HepG2 (cell line): ENCODE measurements around the gene SMOC1. TPM values are rescaled to one million over a fixed set of nuclear protein-coding genes. Genes with fewer than 3 reads are reported as not detected.

Experiments
- CREB1 ChIP-seq, 2 experiments: fragments of 450-650 bp in 1 of 2; IDR thresholded peaks; 2 replicates each; pipeline ENCODE4 v1.6.1; 2016 to 2017; ENCODE audit warnings: control low read depth in 1 of 2, mild to moderate bottlenecking in 1 of 2, missing compliant biosample characterization in 1 of 2, missing genetic modification characterization in 1 of 2
- DNMT1 ChIP-seq: sonication (generic); formaldehyde crosslinking; IDR thresholded peaks from 2 replicates; pipeline ENCODE4 v1.5.1; 2020; ENCODE audit warnings: mild to moderate bottlenecking, missing genetic modification reagents
- HDAC1 ChIP-seq: sonication (generic); formaldehyde crosslinking; IDR thresholded peaks from 2 replicates; pipeline ENCODE4 v1.5.1; 2020; ENCODE audit warnings: mild to moderate bottlenecking, missing genetic modification reagents
- JUNB ChIP-seq: sonication (generic); formaldehyde crosslinking; IDR thresholded peaks from 2 replicates; pipeline ENCODE4 v1.8.0; 2022; ENCODE audit warnings: missing genetic modification reagents, mild to moderate bottlenecking, borderline replicate concordance
- MTA1 ChIP-seq: sonication (generic); formaldehyde crosslinking; IDR thresholded peaks from 2 replicates; pipeline ENCODE4 v1.4.0; 2020; ENCODE audit warnings: missing genetic modification reagents, mild to moderate bottlenecking, borderline replicate concordance
- PAX8 ChIP-seq: sonication (generic); formaldehyde crosslinking; IDR thresholded peaks from 2 replicates; pipeline ENCODE4 v1.8.0; 2022; ENCODE audit warnings: mild to moderate bottlenecking, missing genetic modification reagents, borderline replicate concordance
- SPEN ChIP-seq: sonication (generic); formaldehyde crosslinking; IDR thresholded peaks from 2 replicates; pipeline ENCODE4 v1.5.1; 2020; ENCODE audit warnings: low read depth, mild to moderate bottlenecking, missing genetic modification reagents
- ZFP1 ChIP-seq: IDR thresholded peaks from 2 replicates; pipeline ENCODE4 v1.6.1; 2016
- ZNF331 ChIP-seq: sonication (generic); formaldehyde crosslinking; IDR thresholded peaks from 2 replicates; pipeline ENCODE4 v1.4.0; 2020; ENCODE audit warnings: missing genetic modification reagents
- ZNF407 ChIP-seq: sonication (generic); formaldehyde crosslinking; IDR thresholded peaks from one replicate; pipeline ENCODE4 v1.5.1; 2020; ENCODE audit warnings: mild to moderate bottlenecking, missing genetic modification reagents; ENCODE audit errors: not compliant biosample characterization
- ZNF639 ChIP-seq: conservative IDR thresholded peaks from 2 replicates; pipeline ENCODE4 v1.6.1; 2018; ENCODE audit warnings: missing genetic modification reagents
- ZNF7 ChIP-seq: IDR thresholded peaks from 2 replicates; pipeline ENCODE4 v1.6.1; 2016; ENCODE audit warnings: missing biosample characterization, missing genetic modification reagents
- ZNF737 ChIP-seq: sonication (generic); formaldehyde crosslinking; IDR thresholded peaks from 2 replicates; pipeline ENCODE4 v1.5.0; 2020; ENCODE audit warnings: missing genetic modification reagents, mild to moderate bottlenecking, borderline replicate concordance
- ZNF777 ChIP-seq: sonication (generic); formaldehyde crosslinking; IDR thresholded peaks from 2 replicates; pipeline ENCODE4 v1.4.0; 2020; ENCODE audit warnings: missing genetic modification reagents
- ZNF782 ChIP-seq: sonication (generic); formaldehyde crosslinking; IDR thresholded peaks from 2 replicates; pipeline ENCODE4 v1.4.0; 2020; ENCODE audit warnings: missing genetic modification reagents, mild to moderate bottlenecking, borderline replicate concordance
- polyA plus RNA-seq, 8 experiments: library from polyadenylated mRNA; depleted of rRNA in 3 of 8; stranded (reverse) in 7 of 8; unstranded in 1 of 8; fragments of >200 nt; fragmentation: Illumina TruSeq in 4 of 8; extraction: Trizol in 4 of 8; gene quantifications; 2 replicates each; pipeline versions ENCODE4 v1.2.1 to v1.2.3, GENCODE V29; 2011 to 2016; ENCODE audit warnings: low read depth in 4 of 8, missing spikeins in 1 of 8, mixed read lengths in 1 of 8; ENCODE audit not compliant: insufficient read depth in 1 of 8
- total RNA-seq, 5 experiments: library from RNA; depleted of rRNA; stranded (reverse); fragments of >200 nt; fragmentation: Illumina TruSeq; extraction: Trizol; gene quantifications; 2 replicates each; pipeline ENCODE4 v1.2.3, GENCODE V29; 2016; ENCODE audit warnings: low read depth in 1 of 5
- TF ChIP-seq, protein P1 (sequence below): sonication (generic); formaldehyde crosslinking; IDR thresholded peaks from 2 replicates; pipeline ENCODE4 v1.4.0; 2020; ENCODE audit warnings: missing genetic modification reagents

SMOC1 gene
- total and polyA plus RNA-seq, 2 of the 13 experiments (the other 11 are each of a cell fraction or from before 2014, with no cell fraction given), result 17.8 to 35.6 TPM

DNA sequence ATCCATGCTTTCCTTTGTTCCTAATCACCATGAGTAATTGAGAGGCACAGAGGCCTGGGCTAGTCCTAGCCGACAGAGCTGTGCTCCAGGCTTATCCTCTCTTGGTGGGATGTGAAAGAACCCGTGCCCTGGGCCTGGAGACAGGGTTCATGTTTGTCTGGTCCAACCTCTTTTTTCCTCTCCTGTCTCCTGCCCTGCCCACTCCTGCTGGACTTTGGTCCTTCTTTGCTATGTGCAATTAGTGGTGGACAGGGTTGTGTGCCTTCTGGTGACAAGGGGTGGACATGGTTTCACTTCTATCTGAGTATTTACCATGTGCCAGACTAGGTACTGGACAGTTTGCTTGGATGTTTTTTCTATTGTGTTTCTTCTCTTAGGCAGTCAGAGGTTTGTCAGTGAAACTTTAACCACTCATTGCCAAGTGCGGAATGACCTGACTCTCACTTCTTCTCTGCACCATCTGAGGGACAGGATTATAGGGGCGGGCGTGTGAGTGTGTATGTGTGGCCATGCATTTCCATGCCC, 126.1 kb downstream of the SMOC1 start (continued):
- TF ChIP-seq MTA1, result peak; percentile 85; the same call in 1 of the 2 replicates
- TF ChIP-seq DNMT1, result 0 out of 2 replicates have a peak, but pooled peaks have one; percentile 43
- peak; percentile 76 for TF ChIP-seq HDAC1 (CRISPR knock-in tag)
- TF ChIP-seq PAX8 (CRISPR knock-in tag), result no peak
- TF ChIP-seq CREB1 (IDR thresholded peaks at IDR 0.05), result no peak
- peak; percentile 33; the same call in 1 of the 2 replicates for TF ChIP-seq CREB1 (CRISPR knock-in tag; IDR thresholded peaks at IDR 0.05)
- no peak for TF ChIP-seq JUNB (CRISPR knock-in tag)
- TF ChIP-seq ZNF782 (CRISPR knock-in tag), result peak; percentile 56; the same call in 1 of the 2 replicates
- no peak for TF ChIP-seq ZNF7 (CRISPR knock-in tag)
- TF ChIP-seq, protein P1, sequence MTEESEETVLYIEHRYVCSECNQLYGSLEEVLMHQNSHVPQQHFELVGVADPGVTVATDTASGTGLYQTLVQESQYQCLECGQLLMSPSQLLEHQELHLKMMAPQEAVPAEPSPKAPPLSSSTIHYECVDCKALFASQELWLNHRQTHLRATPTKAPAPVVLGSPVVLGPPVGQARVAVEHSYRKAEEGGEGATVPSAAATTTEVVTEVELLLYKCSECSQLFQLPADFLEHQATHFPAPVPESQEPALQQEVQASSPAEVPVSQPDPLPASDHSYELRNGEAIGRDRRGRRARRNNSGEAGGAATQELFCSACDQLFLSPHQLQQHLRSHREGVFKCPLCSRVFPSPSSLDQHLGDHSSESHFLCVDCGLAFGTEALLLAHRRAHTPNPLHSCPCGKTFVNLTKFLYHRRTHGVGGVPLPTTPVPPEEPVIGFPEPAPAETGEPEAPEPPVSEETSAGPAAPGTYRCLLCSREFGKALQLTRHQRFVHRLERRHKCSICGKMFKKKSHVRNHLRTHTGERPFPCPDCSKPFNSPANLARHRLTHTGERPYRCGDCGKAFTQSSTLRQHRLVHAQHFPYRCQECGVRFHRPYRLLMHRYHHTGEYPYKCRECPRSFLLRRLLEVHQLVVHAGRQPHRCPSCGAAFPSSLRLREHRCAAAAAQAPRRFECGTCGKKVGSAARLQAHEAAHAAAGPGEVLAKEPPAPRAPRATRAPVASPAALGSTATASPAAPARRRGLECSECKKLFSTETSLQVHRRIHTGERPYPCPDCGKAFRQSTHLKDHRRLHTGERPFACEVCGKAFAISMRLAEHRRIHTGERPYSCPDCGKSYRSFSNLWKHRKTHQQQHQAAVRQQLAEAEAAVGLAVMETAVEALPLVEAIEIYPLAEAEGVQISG (CRISPR knock-in tag), result peak; percentile 57
- TF ChIP-seq SPEN (CRISPR knock-in tag), result peak; percentile 75; the same call in 1 of the 2 replicates
- TF ChIP-seq ZNF639 (CRISPR knock-in tag), result no peak
- no peak for TF ChIP-seq ZNF407 (CRISPR knock-in tag)
- no peak for TF ChIP-seq ZNF737
- no peak for TF ChIP-seq ZNF777
- peak; percentile 92 for TF ChIP-seq ZNF331 (CRISPR knock-in tag)
- TF ChIP-seq ZFP1 (CRISPR knock-in tag), result peak; percentile 80; the same call in 1 of the 2 replicates
